Measurements from ENCODE around the gene CSMD2.

The CSMD2 gene

GRCh38 chr1:34166625-34167361 is 1.8 kb upstream of the CSMD2 start:
- Mint-ChIP-seq H3K27ac (no peak overlapping the region), H3K9me3 (no peaks in the 10 kb centered on the region), H3K36me3 (ENCODE audit: low read depth) (no peaks in the 10 kb centered on the region), H3K4me3 (no peak overlapping the region), H3K4me1 (ENCODE audit: low read depth) (no peaks in the 10 kb centered on the region), H3K27me3 (ENCODE audit: low read depth) (peaks cover 65% of the 10 kb centered on the region)
- DNase-seq (ENCODE audit: low spot score): no peak

GRCh38 chr1:34166191-34166624 is 1.2 kb upstream of the CSMD2 start:
- H3K4me3 Mint-ChIP-seq: no peak overlapping the region
- no peaks in the 10 kb centered on the region for H3K9me3 Mint-ChIP-seq
- H3K4me1 Mint-ChIP-seq (ENCODE audit: low read depth): no peaks in the 10 kb centered on the region
- H3K27me3 Mint-ChIP-seq (ENCODE audit: low read depth): peaks cover 71% of the 10 kb centered on the region
- no peak overlapping the region for H3K27ac Mint-ChIP-seq
- no peak for DNase-seq (ENCODE audit: low spot score)
- no peaks in the 10 kb centered on the region for H3K36me3 Mint-ChIP-seq (ENCODE audit: low read depth)

- no peaks in the 10 kb centered on the region for H3K9me3 Mint-ChIP-seq
- no peak overlapping the region for H3K4me3 Mint-ChIP-seq
- H3K27me3 Mint-ChIP-seq (ENCODE audit: low read depth): peaks cover 72% of the 10 kb centered on the region
- DNase-seq (ENCODE audit: low spot score): no peak
- H3K36me3 Mint-ChIP-seq (ENCODE audit: low read depth): no peaks in the 10 kb centered on the region
- H3K4me1 Mint-ChIP-seq (ENCODE audit: low read depth): no peaks in the 10 kb centered on the region
- no peak overlapping the region for H3K27ac Mint-ChIP-seq
These were observed 442 bp upstream of the CSMD2 start for GRCh38 chr1:34165422-34165921.

GRCh38 chr1:34163792-34164731 is 968 bp downstream of the CSMD2 start:
- Mint-ChIP-seq H3K27me3 (ENCODE audit: low read depth) (peaks cover 73% of the 10 kb centered on the region), H3K4me3 (peak overlapping the region; percentile 62), H3K4me1 (ENCODE audit: low read depth) (no peaks in the 10 kb centered on the region), H3K27ac (no peak overlapping the region), H3K36me3 (ENCODE audit: low read depth) (no peaks in the 10 kb centered on the region), H3K9me3 (no peaks in the 10 kb centered on the region)
- no peak for DNase-seq (ENCODE audit: low spot score)

GRCh38 chr1:34162852-34163766 is 1.9 kb downstream of the CSMD2 start:
- Mint-ChIP-seq H3K36me3 (ENCODE audit: low read depth) (no peaks in the 10 kb centered on the region), H3K27me3 (ENCODE audit: low read depth) (peaks cover 68% of the 10 kb centered on the region), H3K27ac (no peak overlapping the region), H3K4me1 (ENCODE audit: low read depth) (no peaks in the 10 kb centered on the region), H3K9me3 (no peaks in the 10 kb centered on the region), H3K4me3 (peak overlapping the region; percentile 62)
- peak; percentile 23 for DNase-seq (ENCODE audit: low spot score)

GRCh38 chr1:34156739-34157138 is 8.3 kb downstream of the CSMD2 start:
- Mint-ChIP-seq H3K36me3 (ENCODE audit: low read depth) (no peaks in the 10 kb centered on the region), H3K4me3 (no peak overlapping the region), H3K27me3 (ENCODE audit: low read depth) (peaks cover 22% of the 10 kb centered on the region), H3K4me1 (ENCODE audit: low read depth) (no peaks in the 10 kb centered on the region), H3K27ac (no peak overlapping the region), H3K9me3 (no peaks in the 10 kb centered on the region)
- DNase-seq (ENCODE audit: low spot score): no peak

- Mint-ChIP-seq H3K4me1 (ENCODE audit: low read depth) (no peaks in the 10 kb centered on the region), H3K4me3 (no peak overlapping the region), H3K9me3 (no peaks in the 10 kb centered on the region), H3K36me3 (ENCODE audit: low read depth) (no peaks in the 10 kb centered on the region), H3K27ac (no peak overlapping the region), H3K27me3 (ENCODE audit: low read depth) (peaks cover 13% of the 10 kb centered on the region)
- DNase-seq (ENCODE audit: low spot score): no peak
These were observed 9.2 kb downstream of the CSMD2 start for GRCh38 chr1:34155860-34156259.

GRCh38 chr1:34153246-34153645 is 11.8 kb downstream of the CSMD2 start:
- H3K36me3 Mint-ChIP-seq (ENCODE audit: low read depth): no peaks in the 10 kb centered on the region
- DNase-seq (ENCODE audit: low spot score): no peak
- no peak overlapping the region for H3K4me3 Mint-ChIP-seq
- no peaks in the 10 kb centered on the region for H3K4me1 Mint-ChIP-seq (ENCODE audit: low read depth)
- H3K27me3 Mint-ChIP-seq (ENCODE audit: low read depth): peaks cover 2% of the 10 kb centered on the region
- H3K9me3 Mint-ChIP-seq: no peaks in the 10 kb centered on the region
- H3K27ac Mint-ChIP-seq: no peak overlapping the region

- Mint-ChIP-seq H3K27ac (no peak overlapping the region), H3K36me3 (ENCODE audit: low read depth) (no peaks in the 10 kb centered on the region), H3K4me1 (ENCODE audit: low read depth) (no peaks in the 10 kb centered on the region), H3K9me3 (no peaks in the 10 kb centered on the region), H3K27me3 (ENCODE audit: low read depth) (no peaks in the 10 kb centered on the region), H3K4me3 (no peak overlapping the region)
- DNase-seq (ENCODE audit: low spot score): no peak
These were observed 15.5 kb downstream of the CSMD2 start for GRCh38 chr1:34149501-34149900.

- Mint-ChIP-seq H3K27me3 (ENCODE audit: low read depth) (no peaks in the 10 kb centered on the region), H3K27ac (no peak overlapping the region), H3K36me3 (ENCODE audit: low read depth) (no peaks in the 10 kb centered on the region), H3K4me3 (no peak overlapping the region), H3K4me1 (ENCODE audit: low read depth) (no peaks in the 10 kb centered on the region), H3K9me3 (no peaks in the 10 kb centered on the region)
- no peak for DNase-seq (ENCODE audit: low spot score)
These were observed 17.7 kb downstream of the CSMD2 start for GRCh38 chr1:34147301-34147700.

- Mint-ChIP-seq H3K36me3 (ENCODE audit: low read depth) (no peaks in the 10 kb centered on the region), H3K4me1 (ENCODE audit: low read depth) (no peaks in the 10 kb centered on the region), H3K4me3 (no peak overlapping the region), H3K27ac (no peak overlapping the region), H3K9me3 (no peaks in the 10 kb centered on the region), H3K27me3 (ENCODE audit: low read depth) (no peaks in the 10 kb centered on the region)
- DNase-seq (ENCODE audit: low spot score): no peak
These were observed 20.3 kb downstream of the CSMD2 start for GRCh38 chr1:34144766-34145165.

- DNase-seq (ENCODE audit: low spot score): no peak
- H3K4me1 Mint-ChIP-seq (ENCODE audit: low read depth): no peaks in the 10 kb centered on the region
- H3K27ac Mint-ChIP-seq: no peak overlapping the region
- H3K9me3 Mint-ChIP-seq: no peaks in the 10 kb centered on the region
- H3K4me3 Mint-ChIP-seq: no peak overlapping the region
- no peaks in the 10 kb centered on the region for H3K36me3 Mint-ChIP-seq (ENCODE audit: low read depth)
- no peaks in the 10 kb centered on the region for H3K27me3 Mint-ChIP-seq (ENCODE audit: low read depth)
These were observed 21.1 kb downstream of the CSMD2 start for GRCh38 chr1:34143975-34144374.

- H3K4me1 Mint-ChIP-seq (ENCODE audit: low read depth): no peaks in the 10 kb centered on the region
- H3K27ac Mint-ChIP-seq: no peak overlapping the region
- H3K4me3 Mint-ChIP-seq: no peak overlapping the region
- no peaks in the 10 kb centered on the region for H3K9me3 Mint-ChIP-seq
- no peaks in the 10 kb centered on the region for H3K27me3 Mint-ChIP-seq (ENCODE audit: low read depth)
- DNase-seq (ENCODE audit: low spot score): no peak
- no peaks in the 10 kb centered on the region for H3K36me3 Mint-ChIP-seq (ENCODE audit: low read depth)
These were observed 24.9 kb downstream of the CSMD2 start for GRCh38 chr1:34140011-34140676.

Data from T-helper 2 cell treated with Interferon-gamma antibody and Interleukin-4, amounts not matched to agents 5 μg/mL and 100 μg/mL, for 36 hours (primary cell).